HepG2 (cell line): ENCODE results near the gene EHBP1. TPM values are rescaled to one million over a fixed set of nuclear protein-coding genes. Genes with fewer than 3 reads are reported as not detected.

Experiments used
- ATAC-seq: fragments of 200-7000 bp; cut with Tn5 transposase; 3 replicates; pipeline ENCODE4 v1.9.1; 2020; ENCODE audit warnings: mild to moderate bottlenecking, moderate library complexity
- BruUV-seq: library from RNA; stranded (reverse); fragments of 400-500 nt; replicated peaks from 2 replicates; lab custom pipeline; 2021; lab: Mats Ljungman, UMichigan
- CTCF ChIA-PET: fragments of 300-600 bp; formaldehyde crosslinking; extraction: SDS; loops from one replicate; lab custom pipeline; 2021; ENCODE audit warnings: low total read pairs, inconsistent platforms, low intra/inter-chr PET ratio; lab: Yijun Ruan, JAX
- POLR2A ChIA-PET: fragments of 350-600 bp; sonication (Branson Sonifier 250); formaldehyde crosslinking; loops from one replicate; lab custom pipeline; 2020; ENCODE audit warnings: antibody characterized with exemption, inconsistent platforms; lab: Yijun Ruan, JAX
- DNase-seq: peaks from one replicate; pipeline ENCODE4 v3.0.0-alpha.2; 2015; ENCODE audit warnings: low spot score
- FAIRE-seq: peaks from 3 replicates; lab custom pipeline; 2011; peaks lifted over from hg19 to GRCh38; lab: Jason Lieb, UNC
- H2AFZ ChIP-seq: one replicate; pipeline ENCODE4 v1.6.1; 2011; ENCODE audit warnings: low read length, inconsistent platforms
- H3K27ac ChIP-seq: fragments of 300-600 bp; 3 replicates; pipeline ENCODE4 v1.8.0; 2011; ENCODE audit warnings: mixed run types, mild to moderate bottlenecking, mixed read lengths, low read length, inconsistent platforms; ENCODE audit not compliant: insufficient read depth; ENCODE audit errors: extremely low read length
- H3K27me3 ChIP-seq, 2 experiments: fragments of 200-600 bp in 1 of 2; 2 replicates in 1 of 2; 3 replicates in 1 of 2; pipeline versions ENCODE4 v1.6.0 to v1.8.0; 2011; ENCODE audit warnings: low read length in 2 of 2, mild to moderate bottlenecking in 2 of 2, moderate library complexity in 2 of 2, inconsistent platforms in 1 of 2; ENCODE audit not compliant: insufficient read depth in 2 of 2, control insufficient read depth in 1 of 2
- H3K36me3 ChIP-seq, 2 experiments: fragments of 200-600 bp in 1 of 2; replicated peaks in 1 of 2; 2 replicates in 1 of 2; 3 replicates in 1 of 2; pipeline versions ENCODE4 v1.5.1 to v1.8.0; 2011; ENCODE audit warnings: low read length in 2 of 2, inconsistent platforms in 1 of 2; ENCODE audit not compliant: insufficient read depth in 2 of 2, control insufficient read depth in 1 of 2
- H3K4me1 ChIP-seq: 2 replicates; pipeline ENCODE4 v1.5.1; 2012; ENCODE audit warnings: low read length, inconsistent platforms; ENCODE audit not compliant: insufficient read depth
- H3K4me2 ChIP-seq: 2 replicates; pipeline ENCODE4 v1.6.0; 2011; ENCODE audit warnings: low read depth, low read length, inconsistent platforms
- H3K4me3 ChIP-seq, 3 experiments: fragments of 200-600 bp in 1 of 3; sonication (generic), shearing (Covaris generic) in 1 of 3; replicated peaks in 1 of 3; 2 replicates each; pipeline ENCODE4 v1.5.1; 2011 to 2016; ENCODE audit warnings: low read length in 3 of 3, inconsistent platforms in 2 of 3, low read depth in 2 of 3, mild to moderate bottlenecking in 2 of 3, control low read depth in 1 of 3, mixed read lengths in 1 of 3; ENCODE audit not compliant: insufficient read depth in 1 of 3
- H3K79me2 ChIP-seq: one replicate; pipeline ENCODE4 v1.6.1; 2011; ENCODE audit warnings: low read length, inconsistent platforms; ENCODE audit not compliant: insufficient read depth
- H3K9ac ChIP-seq: 2 replicates; pipeline ENCODE4 v1.6.0; 2011; ENCODE audit warnings: mild to moderate bottlenecking, low read depth, low read length, inconsistent platforms; ENCODE audit not compliant: insufficient read depth
- H3K9me3 ChIP-seq: 2 replicates; pipeline ENCODE4 v1.5.1; 2012; ENCODE audit warnings: mild to moderate bottlenecking, low read length
- H4K20me1 ChIP-seq: 2 replicates; pipeline ENCODE4 v1.6.0; 2011; ENCODE audit warnings: inconsistent platforms, mild to moderate bottlenecking, low read length, moderate library complexity; ENCODE audit not compliant: insufficient read depth
- AKNA ChIP-seq: sonication (generic); formaldehyde crosslinking; IDR thresholded peaks from 2 replicates; pipeline ENCODE4 v1.4.0; 2020; ENCODE audit warnings: missing genetic modification reagents, borderline replicate concordance
- ARNT2 ChIP-seq: sonication (generic); formaldehyde crosslinking; IDR thresholded peaks from 2 replicates; pipeline ENCODE4 v1.8.0; 2022; ENCODE audit warnings: mild to moderate bottlenecking, low read depth, missing genetic modification reagents, moderate library complexity
- ATF7-NPFF ChIP-seq: sonication (generic); formaldehyde crosslinking; IDR thresholded peaks from 2 replicates; pipeline ENCODE4 v1.8.1; 2023; ENCODE audit warnings: mild to moderate bottlenecking, low read depth, missing genetic modification reagents, moderate library complexity
- ATM ChIP-seq: fragments of 450-650 bp; IDR thresholded peaks from 2 replicates; pipeline ENCODE4 v1.7.1; 2017; ENCODE audit warnings: mild to moderate bottlenecking, borderline replicate concordance
- CREBL2 ChIP-seq: sonication (generic); formaldehyde crosslinking; IDR thresholded peaks from 2 replicates; pipeline ENCODE4 v1.8.1; 2023; ENCODE audit warnings: missing genetic modification reagents, mild to moderate bottlenecking, borderline replicate concordance
- HOXA7 ChIP-seq: sonication (generic); formaldehyde crosslinking; IDR thresholded peaks from 2 replicates; pipeline ENCODE4 v1.8.1; 2022; ENCODE audit warnings: mild to moderate bottlenecking, missing genetic modification reagents, moderate library complexity
- KLF15 ChIP-seq: sonication (generic); formaldehyde crosslinking; IDR thresholded peaks from 2 replicates; pipeline ENCODE4 v1.8.1; 2023; ENCODE audit warnings: borderline replicate concordance, mild to moderate bottlenecking, inconsistent platforms, missing genetic modification reagents, mixed read lengths
- NFKB2 ChIP-seq: sonication (generic); formaldehyde crosslinking; IDR thresholded peaks from 2 replicates; pipeline ENCODE4 v1.4.0; 2020; ENCODE audit warnings: missing genetic modification reagents, borderline replicate concordance
- TCF7L2 ChIP-seq: IDR thresholded peaks from 2 replicates; pipeline ENCODE4 v1.6.1; 2011; ENCODE audit warnings: mild to moderate bottlenecking, low read depth, low read length, moderate library complexity
- ZKSCAN8 ChIP-seq: IDR thresholded peaks from 2 replicates; pipeline ENCODE4 v1.6.1; 2016; ENCODE audit warnings: borderline replicate concordance, missing genetic modification reagents, missing compliant biosample characterization
- WGBS: methylation state at CpG from one replicate; pipeline ENCODE4 v1.1.6; 2017; ENCODE audit warnings: low lambda C conversion rate; 5-methylcytosine and 5-hydroxymethylcytosine counted together
- in situ Hi-C: cut with HindIII; loops from 2 replicates; pipeline ENCODE4 v1.10.0; 2017; ENCODE audit warnings: low pct_unique_long_range_greater_than_20kb; ENCODE audit not compliant: extremely low pct_ligation_motif_present
- intact Hi-C: fragments of 100-400 bp; cut with micrococcal nuclease; formaldehyde crosslinking; loops from one replicate; pipeline ENCODE4 v1.10.0; 2022; ENCODE audit not compliant: unreplicated experiment
- polyA plus RNA-seq, 8 experiments: library from polyadenylated mRNA; depleted of rRNA in 3 of 8; stranded (reverse) in 7 of 8; unstranded in 1 of 8; fragments of >200 nt; fragmentation: Illumina TruSeq in 4 of 8; extraction: Trizol in 4 of 8; gene quantifications; 2 replicates each; pipeline versions ENCODE4 v1.2.1 to v1.2.3, GENCODE V29; 2011 to 2016; ENCODE audit warnings: low read depth in 4 of 8, missing spikeins in 1 of 8, mixed read lengths in 1 of 8; ENCODE audit not compliant: insufficient read depth in 1 of 8
- total RNA-seq, 5 experiments: library from RNA; depleted of rRNA; stranded (reverse); fragments of >200 nt; fragmentation: Illumina TruSeq; extraction: Trizol; gene quantifications; 2 replicates each; pipeline ENCODE4 v1.2.3, GENCODE V29; 2016; ENCODE audit warnings: low read depth in 1 of 5
- TF ChIP-seq, protein P1 (sequence below): sonication (generic); formaldehyde crosslinking; IDR thresholded peaks from 2 replicates; pipeline ENCODE4 v1.4.0; 2020; ENCODE audit warnings: mild to moderate bottlenecking, missing genetic modification reagents
- TF ChIP-seq, protein P2 (sequence below): sonication (generic); formaldehyde crosslinking; IDR thresholded peaks from 2 replicates; pipeline ENCODE4 v1.5.0; 2020; ENCODE audit warnings: missing genetic modification reagents

EHBP1 gene
- total and polyA plus RNA-seq, 2 of the 13 experiments (the other 11 are each of a cell fraction or from before 2014, with no cell fraction given): 93.5 to 146 TPM

DNA sequence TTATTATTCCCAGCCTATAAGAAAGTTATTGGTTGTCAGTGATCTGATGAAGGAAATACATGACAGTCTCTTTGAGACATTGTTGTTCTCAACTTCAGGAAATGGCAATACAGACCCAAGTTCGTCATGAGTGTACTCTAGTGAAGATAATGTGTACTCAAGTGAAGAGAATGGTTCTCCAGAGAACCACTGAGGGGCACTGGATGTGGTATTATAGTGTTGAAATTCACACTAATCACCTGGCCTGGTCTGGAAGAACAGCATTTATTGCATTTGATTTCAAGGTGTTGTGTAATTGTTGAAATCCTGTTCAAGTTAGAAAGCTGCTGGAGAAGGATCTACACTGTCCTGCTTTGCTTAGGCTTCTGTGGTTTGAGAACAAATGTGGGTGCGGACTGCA, 321.7 kb downstream of the EHBP1 start:
- ChIA-PET POLR2A (no interaction called here), CTCF (no interaction called here)
- 100% methylated on average over 2 of the region's 2 CpGs for WGBS
- peaks cover 18 to 53% of the 10 kb centered on the region in 2 experiments for H3K36me3 ChIP-seq
- H4K20me1 ChIP-seq: no peaks in the 10 kb centered on the region
- H3K79me2 ChIP-seq: no peaks in the 10 kb centered on the region
- BruUV-seq: no TSS peak
- in situ Hi-C loops (no loop called here), intact Hi-C loops (no loop called here)
- ATAC-seq (no peak; the same call in 2 of the 3 replicates), DNase-seq (no peak), FAIRE-seq (no peak)
- no peak overlapping the region for H2AFZ ChIP-seq
- H3K9ac ChIP-seq: no peak overlapping the region
- H3K27ac ChIP-seq: no peak overlapping the region
- H3K4me3 ChIP-seq: no peak overlapping the region
- H3K9me3 ChIP-seq: no peaks in the 10 kb centered on the region
- H3K4me1 ChIP-seq: no peaks in the 10 kb centered on the region
- H3K27me3 ChIP-seq: no peaks in the 10 kb centered on the region
- no peak overlapping the region for H3K4me2 ChIP-seq
- TF ChIP-seq HOXA7 (CRISPR knock-in tag) (no peak), ATM (no peak), CREBL2 (no peak), KLF15 (CRISPR knock-in tag) (no peak), NFKB2 (CRISPR knock-in tag) (no peak), ATF7-NPFF (CRISPR knock-in tag) (no peak), ARNT2 (no peak), TCF7L2 (no peak), AKNA (no peak), ZKSCAN8 (no peak)
- TF ChIP-seq, protein P1, sequence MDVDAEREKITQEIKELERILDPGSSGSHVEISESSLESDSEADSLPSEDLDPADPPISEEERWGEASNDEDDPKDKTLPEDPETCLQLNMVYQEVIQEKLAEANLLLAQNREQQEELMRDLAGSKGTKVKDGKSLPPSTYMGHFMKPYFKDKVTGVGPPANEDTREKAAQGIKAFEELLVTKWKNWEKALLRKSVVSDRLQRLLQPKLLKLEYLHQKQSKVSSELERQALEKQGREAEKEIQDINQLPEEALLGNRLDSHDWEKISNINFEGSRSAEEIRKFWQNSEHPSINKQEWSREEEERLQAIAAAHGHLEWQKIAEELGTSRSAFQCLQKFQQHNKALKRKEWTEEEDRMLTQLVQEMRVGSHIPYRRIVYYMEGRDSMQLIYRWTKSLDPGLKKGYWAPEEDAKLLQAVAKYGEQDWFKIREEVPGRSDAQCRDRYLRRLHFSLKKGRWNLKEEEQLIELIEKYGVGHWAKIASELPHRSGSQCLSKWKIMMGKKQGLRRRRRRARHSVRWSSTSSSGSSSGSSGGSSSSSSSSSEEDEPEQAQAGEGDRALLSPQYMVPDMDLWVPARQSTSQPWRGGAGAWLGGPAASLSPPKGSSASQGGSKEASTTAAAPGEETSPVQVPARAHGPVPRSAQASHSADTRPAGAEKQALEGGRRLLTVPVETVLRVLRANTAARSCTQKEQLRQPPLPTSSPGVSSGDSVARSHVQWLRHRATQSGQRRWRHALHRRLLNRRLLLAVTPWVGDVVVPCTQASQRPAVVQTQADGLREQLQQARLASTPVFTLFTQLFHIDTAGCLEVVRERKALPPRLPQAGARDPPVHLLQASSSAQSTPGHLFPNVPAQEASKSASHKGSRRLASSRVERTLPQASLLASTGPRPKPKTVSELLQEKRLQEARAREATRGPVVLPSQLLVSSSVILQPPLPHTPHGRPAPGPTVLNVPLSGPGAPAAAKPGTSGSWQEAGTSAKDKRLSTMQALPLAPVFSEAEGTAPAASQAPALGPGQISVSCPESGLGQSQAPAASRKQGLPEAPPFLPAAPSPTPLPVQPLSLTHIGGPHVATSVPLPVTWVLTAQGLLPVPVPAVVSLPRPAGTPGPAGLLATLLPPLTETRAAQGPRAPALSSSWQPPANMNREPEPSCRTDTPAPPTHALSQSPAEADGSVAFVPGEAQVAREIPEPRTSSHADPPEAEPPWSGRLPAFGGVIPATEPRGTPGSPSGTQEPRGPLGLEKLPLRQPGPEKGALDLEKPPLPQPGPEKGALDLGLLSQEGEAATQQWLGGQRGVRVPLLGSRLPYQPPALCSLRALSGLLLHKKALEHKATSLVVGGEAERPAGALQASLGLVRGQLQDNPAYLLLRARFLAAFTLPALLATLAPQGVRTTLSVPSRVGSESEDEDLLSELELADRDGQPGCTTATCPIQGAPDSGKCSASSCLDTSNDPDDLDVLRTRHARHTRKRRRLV (CRISPR knock-in tag): no peak
- TF ChIP-seq, protein P2, sequence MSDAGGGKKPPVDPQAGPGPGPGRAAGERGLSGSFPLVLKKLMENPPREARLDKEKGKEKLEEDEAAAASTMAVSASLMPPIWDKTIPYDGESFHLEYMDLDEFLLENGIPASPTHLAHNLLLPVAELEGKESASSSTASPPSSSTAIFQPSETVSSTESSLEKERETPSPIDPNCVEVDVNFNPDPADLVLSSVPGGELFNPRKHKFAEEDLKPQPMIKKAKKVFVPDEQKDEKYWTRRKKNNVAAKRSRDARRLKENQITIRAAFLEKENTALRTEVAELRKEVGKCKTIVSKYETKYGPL (CRISPR knock-in tag): no peak
